Vagina (tissue), 2 donors: Measurements from ENCODE around the gene REEP6.

Experiments used
- POLR2A ChIP-seq, 2 donors: fragments of 450-650 bp; IDR thresholded peaks; one replicate each; pipeline ENCODE4 v1.6.1; 2017; ENCODE audit warnings: antibody characterized with exemption in 2 of 2, mild to moderate bottlenecking in 2 of 2, moderate library complexity in 2 of 2
- TF ChIP-seq, protein P1 (sequence below), 3 experiments: fragments of 450-650 bp in 2 of 3; fragments of 200-600 bp in 1 of 3; sonication (generic) in 1 of 3; IDR thresholded peaks; one replicate each; pipeline ENCODE4 v1.5.1; 2017 to 2019; ENCODE audit warnings: antibody characterized with exemption in 3 of 3, mild to moderate bottlenecking in 2 of 3, moderate library complexity in 2 of 3

DNA sequence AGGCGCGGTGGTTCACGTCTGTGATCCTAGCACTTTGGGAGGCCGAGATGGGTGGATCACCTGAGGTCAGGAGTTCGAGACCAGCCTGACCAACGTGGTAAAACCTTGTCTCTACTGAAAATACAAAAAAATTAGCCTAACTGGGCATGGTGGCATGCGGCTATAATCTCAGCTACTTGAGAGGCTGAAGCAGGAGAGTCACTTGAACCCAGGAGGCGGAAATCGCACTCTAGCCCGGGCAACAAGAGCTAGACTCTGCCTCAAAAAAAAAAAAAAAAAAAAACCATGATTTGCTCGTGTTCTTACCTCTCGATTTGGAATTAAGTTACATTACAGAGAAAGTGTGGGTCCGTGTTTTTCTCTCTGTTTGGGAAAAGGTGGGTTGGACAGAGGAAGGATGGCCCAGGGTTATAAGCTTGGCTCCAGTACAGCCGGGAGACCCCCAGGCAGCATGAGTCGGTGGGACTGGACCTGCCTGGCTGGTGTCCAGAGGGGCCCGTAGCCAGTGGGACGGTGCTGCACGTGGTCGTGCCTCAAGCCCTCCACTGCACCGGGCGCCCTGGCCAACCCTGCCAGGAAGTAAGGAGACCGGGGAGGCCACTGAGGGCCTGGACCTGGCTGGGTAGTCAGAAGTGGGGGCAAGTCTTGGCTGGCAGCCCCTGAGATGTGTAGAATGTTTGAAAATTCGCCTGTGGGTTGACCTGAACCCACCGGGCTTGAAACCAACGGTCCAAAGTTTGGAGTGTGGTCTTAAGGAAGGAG, 49.1 kb upstream of the REEP6 start:
- no peak for TF ChIP-seq POLR2A (IDR thresholded peaks at IDR 0.05)
- TF ChIP-seq, protein P1, sequence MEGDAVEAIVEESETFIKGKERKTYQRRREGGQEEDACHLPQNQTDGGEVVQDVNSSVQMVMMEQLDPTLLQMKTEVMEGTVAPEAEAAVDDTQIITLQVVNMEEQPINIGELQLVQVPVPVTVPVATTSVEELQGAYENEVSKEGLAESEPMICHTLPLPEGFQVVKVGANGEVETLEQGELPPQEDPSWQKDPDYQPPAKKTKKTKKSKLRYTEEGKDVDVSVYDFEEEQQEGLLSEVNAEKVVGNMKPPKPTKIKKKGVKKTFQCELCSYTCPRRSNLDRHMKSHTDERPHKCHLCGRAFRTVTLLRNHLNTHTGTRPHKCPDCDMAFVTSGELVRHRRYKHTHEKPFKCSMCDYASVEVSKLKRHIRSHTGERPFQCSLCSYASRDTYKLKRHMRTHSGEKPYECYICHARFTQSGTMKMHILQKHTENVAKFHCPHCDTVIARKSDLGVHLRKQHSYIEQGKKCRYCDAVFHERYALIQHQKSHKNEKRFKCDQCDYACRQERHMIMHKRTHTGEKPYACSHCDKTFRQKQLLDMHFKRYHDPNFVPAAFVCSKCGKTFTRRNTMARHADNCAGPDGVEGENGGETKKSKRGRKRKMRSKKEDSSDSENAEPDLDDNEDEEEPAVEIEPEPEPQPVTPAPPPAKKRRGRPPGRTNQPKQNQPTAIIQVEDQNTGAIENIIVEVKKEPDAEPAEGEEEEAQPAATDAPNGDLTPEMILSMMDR (IDR thresholded peaks at IDR 0.05): no peak
